ENCODE results near the gene PDZD2.
"Not testable (repeated sequence)": the region's sequence is repeated elsewhere in the genome, so short reads cannot be mapped to it uniquely, and the experiment has no call there.

Gene PDZD2

DNA sequence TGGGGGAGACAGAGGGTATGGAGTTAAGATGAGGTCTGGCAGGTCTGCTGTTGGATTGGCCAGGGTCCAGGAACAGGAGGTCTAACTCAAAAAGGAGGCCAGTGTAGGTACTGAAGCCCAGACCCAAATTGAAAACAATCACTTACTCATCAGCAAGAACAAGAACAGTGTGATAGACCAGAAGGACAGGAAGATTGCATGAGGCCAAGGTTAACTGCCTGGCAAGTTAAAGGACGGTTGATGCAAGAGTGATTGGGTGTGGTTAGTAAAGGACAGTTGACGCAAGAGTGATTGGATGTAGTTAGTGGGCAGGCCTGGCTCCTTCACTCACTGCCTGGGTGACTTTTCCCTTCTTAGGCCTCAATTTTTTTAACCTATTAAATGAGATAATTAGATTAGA lies 132.6 kb downstream of the PDZD2 start:
- DNase-seq = no peak
- Histone ChIP-seq H3K27ac (no peak overlapping the region), H3K4me3 (ENCODE audit: low read depth, low read length) (no peak overlapping the region), H3K36me3 (replicated peaks) (no peaks in the 10 kb centered on the region), H3K27me3 (replicated peaks) (no peaks in the 10 kb centered on the region)
- in situ Hi-C loops (cut with HindIII; ENCODE audit: low pct_ligation_motif_present, low sequenced_read_pairs) = no loop called here
- TF ChIP-seq, protein P1, sequence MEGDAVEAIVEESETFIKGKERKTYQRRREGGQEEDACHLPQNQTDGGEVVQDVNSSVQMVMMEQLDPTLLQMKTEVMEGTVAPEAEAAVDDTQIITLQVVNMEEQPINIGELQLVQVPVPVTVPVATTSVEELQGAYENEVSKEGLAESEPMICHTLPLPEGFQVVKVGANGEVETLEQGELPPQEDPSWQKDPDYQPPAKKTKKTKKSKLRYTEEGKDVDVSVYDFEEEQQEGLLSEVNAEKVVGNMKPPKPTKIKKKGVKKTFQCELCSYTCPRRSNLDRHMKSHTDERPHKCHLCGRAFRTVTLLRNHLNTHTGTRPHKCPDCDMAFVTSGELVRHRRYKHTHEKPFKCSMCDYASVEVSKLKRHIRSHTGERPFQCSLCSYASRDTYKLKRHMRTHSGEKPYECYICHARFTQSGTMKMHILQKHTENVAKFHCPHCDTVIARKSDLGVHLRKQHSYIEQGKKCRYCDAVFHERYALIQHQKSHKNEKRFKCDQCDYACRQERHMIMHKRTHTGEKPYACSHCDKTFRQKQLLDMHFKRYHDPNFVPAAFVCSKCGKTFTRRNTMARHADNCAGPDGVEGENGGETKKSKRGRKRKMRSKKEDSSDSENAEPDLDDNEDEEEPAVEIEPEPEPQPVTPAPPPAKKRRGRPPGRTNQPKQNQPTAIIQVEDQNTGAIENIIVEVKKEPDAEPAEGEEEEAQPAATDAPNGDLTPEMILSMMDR (IDR thresholded peaks at IDR 0.05; ENCODE audit: low read depth, low read length, missing control alignments) = no peak

DNA sequence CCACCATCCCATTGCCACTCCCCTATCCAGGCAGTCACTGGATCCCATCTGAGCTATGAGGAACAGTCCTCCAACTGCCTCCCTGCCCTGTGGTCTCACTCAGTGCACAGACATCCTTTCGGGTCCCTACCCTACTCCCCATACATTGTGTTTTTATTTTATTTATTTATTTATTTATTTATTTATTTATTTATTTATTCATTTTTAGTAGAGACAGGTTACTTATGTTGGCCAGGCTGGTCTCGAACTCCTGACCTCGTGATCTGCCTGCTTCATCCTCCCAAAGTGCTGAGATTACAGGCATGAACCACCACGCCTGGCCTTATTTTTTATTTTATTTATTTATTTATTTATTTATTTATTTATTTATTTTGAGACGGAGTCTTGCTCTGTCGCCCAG lies 137.4 kb downstream of the PDZD2 start:
- H3K27ac ChIP-seq; DNase-seq; H3K36me3 ChIP-seq (replicated peaks); in situ Hi-C loops (cut with HindIII; ENCODE audit: low pct_ligation_motif_present, low sequenced_read_pairs); H3K27me3 ChIP-seq (replicated peaks); H3K4me3 ChIP-seq (ENCODE audit: low read depth, low read length): not testable (repeated sequence)

- DNase-seq = no peak
- in situ Hi-C loops (cut with HindIII; ENCODE audit: low pct_ligation_motif_present, low sequenced_read_pairs) = no loop called here
- no peaks in the 10 kb centered on the region for H3K27me3 ChIP-seq (replicated peaks)
- H3K27ac ChIP-seq = no peak overlapping the region
- TF ChIP-seq, protein P1 (IDR thresholded peaks at IDR 0.05; ENCODE audit: low read depth, low read length, missing control alignments) = no peak
- no peaks in the 10 kb centered on the region for H3K36me3 ChIP-seq (replicated peaks)
- H3K4me3 ChIP-seq (ENCODE audit: low read depth, low read length) = no peak overlapping the region
Observed at GRCh38 chr5:31776976-31777651, 138.2 kb downstream of the PDZD2 start.

DNA sequence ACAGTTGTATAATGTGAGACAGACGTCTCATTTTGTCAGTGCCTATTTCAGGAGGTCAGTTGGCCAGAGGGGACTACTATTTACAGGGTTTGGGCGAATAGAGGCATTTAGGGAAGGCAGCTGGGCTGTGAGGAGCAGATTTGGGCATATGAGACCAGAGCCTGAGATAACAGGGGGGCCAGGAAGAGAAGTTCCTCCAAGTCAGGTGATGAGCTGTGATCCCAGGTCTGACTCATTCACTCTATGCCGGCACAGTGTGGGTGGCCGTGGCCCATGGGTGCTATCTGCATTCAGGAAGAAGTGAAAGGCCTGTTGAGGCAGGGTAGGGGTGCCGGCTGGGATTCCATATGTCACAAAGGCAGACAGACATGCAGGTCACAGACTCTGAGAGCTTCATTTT lies 142.8 kb downstream of the PDZD2 start:
- H3K36me3 ChIP-seq (replicated peaks) = no peaks in the 10 kb centered on the region
- in situ Hi-C loops (cut with HindIII; ENCODE audit: low pct_ligation_motif_present, low sequenced_read_pairs) = no loop called here
- H3K4me3 ChIP-seq (ENCODE audit: low read depth, low read length) = no peak overlapping the region
- TF ChIP-seq, protein P1 (IDR thresholded peaks at IDR 0.05; ENCODE audit: low read depth, low read length, missing control alignments) = no peak
- H3K27ac ChIP-seq = no peak overlapping the region
- no peaks in the 10 kb centered on the region for H3K27me3 ChIP-seq (replicated peaks)
- no peak for DNase-seq

DNA sequence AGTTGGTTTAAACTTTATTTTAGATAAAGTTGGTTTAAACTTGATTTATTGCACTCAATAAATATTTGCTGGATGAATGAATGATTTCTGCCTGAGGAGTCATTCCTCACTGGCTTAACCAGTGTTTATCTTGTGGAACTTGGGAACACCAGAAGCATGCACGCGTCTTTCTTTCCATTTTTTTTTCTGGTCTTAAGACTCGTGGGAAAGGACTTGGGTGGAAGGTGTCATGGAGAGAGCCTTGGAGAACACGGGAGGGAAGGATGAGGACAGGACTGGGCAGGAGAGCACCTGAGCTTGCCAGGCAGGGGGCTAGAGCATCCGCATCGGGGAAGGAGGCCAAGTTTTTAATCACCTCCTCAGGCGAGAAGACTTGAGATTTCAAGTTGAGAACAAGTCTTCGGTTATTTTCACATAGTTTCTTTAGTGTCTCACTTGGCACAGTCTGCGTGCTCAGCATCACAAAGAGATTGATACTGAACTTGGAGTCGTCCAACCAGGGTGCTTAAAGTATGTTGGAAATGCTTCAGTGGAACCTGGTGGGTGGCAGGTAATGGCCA lies 144.2 kb downstream of the PDZD2 start:
- TF ChIP-seq, protein P1 (IDR thresholded peaks at IDR 0.05; ENCODE audit: low read depth, low read length, missing control alignments) = no peak
- in situ Hi-C loops (cut with HindIII; ENCODE audit: low pct_ligation_motif_present, low sequenced_read_pairs) = no loop called here
- Histone ChIP-seq H3K27ac (no peak overlapping the region), H3K4me3 (ENCODE audit: low read depth, low read length) (no peak overlapping the region), H3K27me3 (replicated peaks) (no peaks in the 10 kb centered on the region), H3K36me3 (replicated peaks) (no peaks in the 10 kb centered on the region)
- DNase-seq = no peak

DNA sequence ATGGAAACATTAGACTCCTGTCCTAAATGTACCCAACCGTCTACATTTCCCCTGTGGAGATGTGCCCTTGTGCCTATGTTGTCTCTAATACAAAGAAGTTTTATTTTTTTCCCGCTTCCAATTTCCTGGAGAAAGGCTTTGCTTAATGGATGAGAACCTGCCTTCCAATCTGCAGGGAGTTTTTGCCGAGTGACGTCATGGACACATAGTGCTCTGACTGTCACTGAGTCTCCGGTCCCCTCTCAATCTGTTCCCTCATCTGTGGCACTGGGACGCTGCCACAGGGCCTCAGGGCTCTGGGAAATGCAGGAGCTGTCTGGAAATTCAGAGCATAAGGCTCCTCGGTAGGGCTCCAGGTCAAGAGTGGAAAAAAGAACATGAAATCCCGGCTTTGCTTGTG lies 144.8 kb downstream of the PDZD2 start:
- TF ChIP-seq, protein P1 (IDR thresholded peaks at IDR 0.05; ENCODE audit: low read depth, low read length, missing control alignments) = no peak
- H3K27ac ChIP-seq = no peak overlapping the region
- DNase-seq = no peak
- in situ Hi-C loops (cut with HindIII; ENCODE audit: low pct_ligation_motif_present, low sequenced_read_pairs) = no loop called here
- no peak overlapping the region for H3K4me3 ChIP-seq (ENCODE audit: low read depth, low read length)
- H3K27me3 ChIP-seq (replicated peaks) = no peaks in the 10 kb centered on the region
- H3K36me3 ChIP-seq (replicated peaks) = no peaks in the 10 kb centered on the region

Measured in brain microvascular endothelial cell (primary cell).